GM18951 (cell line): ENCODE data around the gene LAMC1.

Experiments used
- POLR2A ChIP-seq: IDR thresholded peaks from 4 replicates; pipeline ENCODE4 v1.6.1; 2011; ENCODE audit warnings: mild to moderate bottlenecking; ENCODE audit not compliant: insufficient read length, insufficient read depth; ENCODE audit errors: extremely low read depth
- in situ Hi-C: fragments of 300-500 bp; cut with MboI; formaldehyde crosslinking; loops from one replicate; pipeline ENCODE4 v1.12.0; 2022; ENCODE audit warnings: low sequenced_read_pairs, mixed read lengths, inconsistent platforms; ENCODE audit not compliant: unreplicated experiment

Gene LAMC1

GRCh38 chr1:183091181-183091580 lies 68.0 kb downstream of the LAMC1 start:
- in situ Hi-C loops: no loop called here
- TF ChIP-seq POLR2A: no peak

- TF ChIP-seq POLR2A: no peak
- in situ Hi-C loops: no loop called here
Measured at GRCh38 chr1:183092350-183092749, 69.1 kb downstream of the LAMC1 start.

- in situ Hi-C loops: no loop called here
- no peak for TF ChIP-seq POLR2A
Measured at GRCh38 chr1:183093066-183093668, 69.9 kb downstream of the LAMC1 start.

- in situ Hi-C loops: no loop called here
- no peak for TF ChIP-seq POLR2A
Measured at GRCh38 chr1:183093786-183094298, 70.6 kb downstream of the LAMC1 start.

- no peak for TF ChIP-seq POLR2A
- in situ Hi-C loops: no loop called here
Measured at GRCh38 chr1:183094351-183094750, 71.1 kb downstream of the LAMC1 start.

- no peak for TF ChIP-seq POLR2A
- in situ Hi-C loops: no loop called here
Measured at GRCh38 chr1:183096351-183096750, 73.1 kb downstream of the LAMC1 start.

- in situ Hi-C loops: no loop called here
- no peak for TF ChIP-seq POLR2A
Measured at GRCh38 chr1:183096894-183097293, 73.7 kb downstream of the LAMC1 start.

GRCh38 chr1:183097438-183098051 lies 74.3 kb downstream of the LAMC1 start:
- no peak for TF ChIP-seq POLR2A
- in situ Hi-C loops: no loop called here

GRCh38 chr1:183098317-183098716 lies 75.1 kb downstream of the LAMC1 start:
- in situ Hi-C loops: no loop called here
- TF ChIP-seq POLR2A: no peak

- in situ Hi-C loops: no loop called here
- no peak for TF ChIP-seq POLR2A
Measured at GRCh38 chr1:183100361-183100974, 77.2 kb downstream of the LAMC1 start.

GRCh38 chr1:183101081-183101480 lies 77.9 kb downstream of the LAMC1 start:
- TF ChIP-seq POLR2A: no peak
- in situ Hi-C loops: no loop called here

- no peak for TF ChIP-seq POLR2A
- in situ Hi-C loops: no loop called here
Measured at GRCh38 chr1:183101841-183102276, 78.6 kb downstream of the LAMC1 start.

- TF ChIP-seq POLR2A: no peak
- in situ Hi-C loops: no loop called here
Measured at GRCh38 chr1:183103147-183103546, 79.9 kb downstream of the LAMC1 start.

GRCh38 chr1:183103577-183103976 lies 80.4 kb downstream of the LAMC1 start:
- no peak for TF ChIP-seq POLR2A
- in situ Hi-C loops: no loop called here
